Measurements from ENCODE around the gene BICRAL.

DNA sequence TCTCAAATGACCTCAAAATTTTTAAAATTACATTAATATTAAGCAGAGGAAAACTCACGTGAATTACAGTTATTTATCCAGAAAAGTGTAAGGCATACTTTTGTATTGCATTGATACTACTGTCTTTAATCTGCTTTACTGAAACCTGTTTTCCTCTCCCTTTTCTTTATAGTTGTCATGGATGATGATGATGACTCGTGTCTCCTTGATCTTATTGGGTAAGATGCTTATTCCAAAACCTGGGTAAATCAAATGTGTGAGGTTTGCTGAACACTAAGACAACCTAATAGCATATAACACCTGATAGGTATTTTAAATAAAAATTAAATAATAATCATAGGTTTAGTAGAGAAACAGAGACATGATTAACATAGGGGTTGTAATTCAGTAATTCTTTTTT is 40.0 kb downstream of the BICRAL start:
- TF ChIP-seq, protein P1, sequence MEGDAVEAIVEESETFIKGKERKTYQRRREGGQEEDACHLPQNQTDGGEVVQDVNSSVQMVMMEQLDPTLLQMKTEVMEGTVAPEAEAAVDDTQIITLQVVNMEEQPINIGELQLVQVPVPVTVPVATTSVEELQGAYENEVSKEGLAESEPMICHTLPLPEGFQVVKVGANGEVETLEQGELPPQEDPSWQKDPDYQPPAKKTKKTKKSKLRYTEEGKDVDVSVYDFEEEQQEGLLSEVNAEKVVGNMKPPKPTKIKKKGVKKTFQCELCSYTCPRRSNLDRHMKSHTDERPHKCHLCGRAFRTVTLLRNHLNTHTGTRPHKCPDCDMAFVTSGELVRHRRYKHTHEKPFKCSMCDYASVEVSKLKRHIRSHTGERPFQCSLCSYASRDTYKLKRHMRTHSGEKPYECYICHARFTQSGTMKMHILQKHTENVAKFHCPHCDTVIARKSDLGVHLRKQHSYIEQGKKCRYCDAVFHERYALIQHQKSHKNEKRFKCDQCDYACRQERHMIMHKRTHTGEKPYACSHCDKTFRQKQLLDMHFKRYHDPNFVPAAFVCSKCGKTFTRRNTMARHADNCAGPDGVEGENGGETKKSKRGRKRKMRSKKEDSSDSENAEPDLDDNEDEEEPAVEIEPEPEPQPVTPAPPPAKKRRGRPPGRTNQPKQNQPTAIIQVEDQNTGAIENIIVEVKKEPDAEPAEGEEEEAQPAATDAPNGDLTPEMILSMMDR (conservative IDR thresholded peaks at IDR 0.05; ENCODE audit: low read depth, low read length) = no peak
- TF ChIP-seq MXI1 (IDR thresholded peaks at IDR 0.05; ENCODE audit: borderline replicate concordance, low read depth, low read length) (no peak), POLR2A (IDR thresholded peaks at IDR 0.05; ENCODE audit: low read depth, low read length) (no peak), RAD21 (IDR thresholded peaks at IDR 0.05; ENCODE audit: low read length) (no peak), RCOR1 (IDR thresholded peaks at IDR 0.05; ENCODE audit: insufficient replicate concordance, low read length) (no peak), CEBPB (IDR thresholded peaks at IDR 0.05; ENCODE audit: low read depth, low read length) (no peak), MAFK (IDR thresholded peaks at IDR 0.05; ENCODE audit: low read depth, low read length) (no peak), RFX5 (IDR thresholded peaks at IDR 0.05; ENCODE audit: low read depth, low read length) (no peak), MAZ (IDR thresholded peaks at IDR 0.05; ENCODE audit: borderline replicate concordance, low read depth, low read length) (no peak), BHLHE40 (IDR thresholded peaks at IDR 0.05; ENCODE audit: low read depth, low read length) (no peak)
- TF ChIP-seq, protein P2, sequence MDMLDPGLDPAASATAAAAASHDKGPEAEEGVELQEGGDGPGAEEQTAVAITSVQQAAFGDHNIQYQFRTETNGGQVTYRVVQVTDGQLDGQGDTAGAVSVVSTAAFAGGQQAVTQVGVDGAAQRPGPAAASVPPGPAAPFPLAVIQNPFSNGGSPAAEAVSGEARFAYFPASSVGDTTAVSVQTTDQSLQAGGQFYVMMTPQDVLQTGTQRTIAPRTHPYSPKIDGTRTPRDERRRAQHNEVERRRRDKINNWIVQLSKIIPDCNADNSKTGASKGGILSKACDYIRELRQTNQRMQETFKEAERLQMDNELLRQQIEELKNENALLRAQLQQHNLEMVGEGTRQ (IDR thresholded peaks at IDR 0.05; ENCODE audit: low read depth, low read length) = no peak
